Epithelial cell of proximal tubule (primary cell): ENCODE results near the gene CR1. TPM values are rescaled to one million over a fixed set of nuclear protein-coding genes. Genes with fewer than 3 reads are reported as not detected.
"Not testable (repeated sequence)": the region's sequence is repeated elsewhere in the genome, so short reads cannot be mapped to it uniquely, and the experiment has no call there.

Experiments used
- DNase-seq: peaks from one replicate; pipeline ENCODE4 v3.0.0-alpha.2; 2011; ENCODE audit warnings: low read depth
- H3K4me3 ChIP-seq: 2 replicates; pipeline ENCODE4 v1.5.1; 2011; ENCODE audit warnings: low read depth, mild to moderate bottlenecking, low read length
- CTCF ChIP-seq: conservative IDR thresholded peaks from 2 replicates; pipeline ENCODE4 v1.5.1; 2012; ENCODE audit warnings: low read depth, mild to moderate bottlenecking, low read length
- total RNA-seq: library from RNA; depleted of rRNA; stranded (reverse); fragments of >200 nt; gene quantifications from 2 replicates; pipeline ENCODE4 v1.2.3, GENCODE V29; 2015

The CR1 gene
- total RNA-seq, 1 donor from 2014 or later: not detected

GRCh38 chr1:207519505-207520399 lies 23.8 kb downstream of the CR1 start:
- DNase-seq: no peak
- no peak overlapping the region for H3K4me3 ChIP-seq
- no peak for TF ChIP-seq CTCF

- not testable (repeated sequence) for H3K4me3 ChIP-seq, DNase-seq
These were observed 24.7 kb downstream of the CR1 start for GRCh38 chr1:207520400-207521345.

GRCh38 chr1:207525239-207525638 lies 29.3 kb downstream of the CR1 start:
- H3K4me3 ChIP-seq: not testable (repeated sequence)

GRCh38 chr1:207528401-207528800 lies 32.4 kb downstream of the CR1 start:
- not testable (repeated sequence) for H3K4me3 ChIP-seq, DNase-seq

More at GRCh38 chr1:207525239-207525638, 29.3 kb downstream of the CR1 start:
- not testable (repeated sequence) for DNase-seq

- H3K4me3 ChIP-seq, DNase-seq: not testable (repeated sequence)
These were observed 40.3 kb downstream of the CR1 start for GRCh38 chr1:207536263-207536662.

- not testable (repeated sequence) for DNase-seq, H3K4me3 ChIP-seq
These were observed 50.9 kb downstream of the CR1 start for GRCh38 chr1:207546677-207547357.

- DNase-seq, H3K4me3 ChIP-seq: not testable (repeated sequence)
These were observed 58.9 kb downstream of the CR1 start for GRCh38 chr1:207554823-207555222.

GRCh38 chr1:207565546-207566468 lies 69.8 kb downstream of the CR1 start:
- peak; percentile 72 for TF ChIP-seq CTCF
- no peak overlapping the region for H3K4me3 ChIP-seq
- DNase-seq: no peak

- H3K4me3 ChIP-seq, DNase-seq: not testable (repeated sequence)
These were observed 76.0 kb downstream of the CR1 start for GRCh38 chr1:207571926-207572325.

- not testable (repeated sequence) for DNase-seq, H3K4me3 ChIP-seq
These were observed 77.1 kb downstream of the CR1 start for GRCh38 chr1:207573074-207573473.

- not testable (repeated sequence) for H3K4me3 ChIP-seq, DNase-seq
These were observed 79.4 kb downstream of the CR1 start for GRCh38 chr1:207575381-207575780.
